ENCODE results near the gene GNB1.

DNA sequence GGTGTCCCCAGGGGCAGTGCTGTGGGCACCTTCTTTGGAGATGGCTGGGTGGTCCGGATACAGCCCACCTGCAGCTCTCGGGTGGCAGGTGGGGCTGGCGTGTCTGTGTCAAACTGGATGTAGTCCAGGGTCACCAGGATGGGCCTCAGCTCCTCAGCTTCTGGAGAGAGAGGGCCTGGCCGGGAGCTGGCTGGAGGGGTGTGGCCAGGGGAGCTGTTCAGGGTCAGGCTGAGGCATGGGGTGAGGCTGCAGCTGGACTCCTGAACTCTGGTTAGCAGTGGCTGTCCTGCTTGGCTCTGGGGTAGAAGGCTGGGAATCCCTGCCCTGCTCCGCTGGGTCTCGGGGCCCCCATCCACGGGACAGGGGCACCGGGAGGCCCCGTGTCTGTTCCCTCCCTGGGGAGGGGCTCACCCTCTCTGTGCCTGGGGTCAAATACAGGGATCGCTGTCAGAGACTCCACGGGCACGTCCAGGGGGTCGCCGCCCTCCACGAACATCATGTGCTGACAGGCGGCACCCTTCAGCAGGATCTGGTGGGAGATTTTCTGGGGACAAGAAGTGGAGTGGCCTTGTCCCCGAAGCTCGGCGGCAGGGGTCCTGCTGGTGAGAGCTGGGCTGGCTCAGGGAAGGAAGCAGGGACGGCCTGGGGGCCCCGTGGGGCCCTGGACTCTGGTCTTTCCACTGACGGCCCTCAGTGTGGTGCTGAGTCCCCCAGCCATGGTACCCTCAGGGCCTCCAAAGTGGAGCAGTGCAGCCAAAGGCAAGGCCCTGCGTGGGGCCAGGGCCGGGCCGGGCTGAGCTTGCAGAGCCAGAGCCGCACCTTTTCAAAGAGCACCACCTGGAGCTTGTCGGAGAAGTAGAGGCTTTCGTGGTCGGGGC is 32.3 kb upstream of the GNB1 start:
- TF ChIP-seq, protein P1, sequence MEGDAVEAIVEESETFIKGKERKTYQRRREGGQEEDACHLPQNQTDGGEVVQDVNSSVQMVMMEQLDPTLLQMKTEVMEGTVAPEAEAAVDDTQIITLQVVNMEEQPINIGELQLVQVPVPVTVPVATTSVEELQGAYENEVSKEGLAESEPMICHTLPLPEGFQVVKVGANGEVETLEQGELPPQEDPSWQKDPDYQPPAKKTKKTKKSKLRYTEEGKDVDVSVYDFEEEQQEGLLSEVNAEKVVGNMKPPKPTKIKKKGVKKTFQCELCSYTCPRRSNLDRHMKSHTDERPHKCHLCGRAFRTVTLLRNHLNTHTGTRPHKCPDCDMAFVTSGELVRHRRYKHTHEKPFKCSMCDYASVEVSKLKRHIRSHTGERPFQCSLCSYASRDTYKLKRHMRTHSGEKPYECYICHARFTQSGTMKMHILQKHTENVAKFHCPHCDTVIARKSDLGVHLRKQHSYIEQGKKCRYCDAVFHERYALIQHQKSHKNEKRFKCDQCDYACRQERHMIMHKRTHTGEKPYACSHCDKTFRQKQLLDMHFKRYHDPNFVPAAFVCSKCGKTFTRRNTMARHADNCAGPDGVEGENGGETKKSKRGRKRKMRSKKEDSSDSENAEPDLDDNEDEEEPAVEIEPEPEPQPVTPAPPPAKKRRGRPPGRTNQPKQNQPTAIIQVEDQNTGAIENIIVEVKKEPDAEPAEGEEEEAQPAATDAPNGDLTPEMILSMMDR (IDR thresholded peaks at IDR 0.05; ENCODE audit: low read length) = no peak
- TF ChIP-seq EZH2 (IDR thresholded peaks at IDR 0.05; ENCODE audit: borderline replicate concordance, low read length) = no peak
